ENCODE results near the gene KRTAP4-16. TPM values are rescaled to one million over a fixed set of nuclear protein-coding genes. Genes with fewer than 3 reads are reported as not detected.
"Not testable (repeated sequence)": the region's sequence is repeated elsewhere in the genome, so short reads cannot be mapped to it uniquely, and the experiment has no call there.

The KRTAP4-16 gene
- total RNA-seq, 1 donor from 2014 or later: not detected

DNA sequence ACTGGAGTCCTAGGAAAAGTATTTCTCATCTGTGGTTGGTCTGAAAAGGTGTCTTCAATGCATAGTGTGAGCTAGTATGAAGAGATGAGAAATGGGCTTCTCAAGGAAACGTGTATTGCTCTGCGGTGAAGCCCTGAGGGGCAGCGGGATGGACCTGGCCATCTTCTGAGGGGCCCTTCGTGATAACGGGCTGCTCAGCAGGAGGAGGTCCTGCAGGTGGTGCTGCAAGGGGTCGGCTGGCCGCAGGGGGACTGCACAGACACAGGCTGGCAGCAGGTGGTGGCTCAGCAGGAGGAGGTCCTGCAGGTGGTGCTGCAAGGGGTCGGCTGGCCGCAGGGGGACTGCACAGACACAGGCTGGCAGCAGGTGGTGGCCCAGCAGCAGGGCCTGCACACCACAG lies 47.5 kb downstream of the KRTAP4-16 start:
- H3F3A ChIP-seq (ENCODE audit: low read depth); H4K20me1 ChIP-seq (ENCODE audit: low read depth); H2AFZ ChIP-seq (replicated peaks); H3K27me3 ChIP-seq; H3K79me2 ChIP-seq (ENCODE audit: low read depth); H3K36me3 Mint-ChIP-seq; H3K9me3 ChIP-seq (ENCODE audit: low read depth); H3K9me3 Mint-ChIP-seq; H3K4me3 ChIP-seq; H3K36me3 ChIP-seq; H3K4me1 ChIP-seq; DNase-seq (ENCODE audit: low spot score); H3K9ac ChIP-seq; H3K4me1 Mint-ChIP-seq; H3K4me3 Mint-ChIP-seq; H3K27ac Mint-ChIP-seq; H3K27me3 Mint-ChIP-seq (ENCODE audit: insufficient read depth, low read depth); H3K4me2 ChIP-seq; H3K27ac ChIP-seq: not testable (repeated sequence)

DNA sequence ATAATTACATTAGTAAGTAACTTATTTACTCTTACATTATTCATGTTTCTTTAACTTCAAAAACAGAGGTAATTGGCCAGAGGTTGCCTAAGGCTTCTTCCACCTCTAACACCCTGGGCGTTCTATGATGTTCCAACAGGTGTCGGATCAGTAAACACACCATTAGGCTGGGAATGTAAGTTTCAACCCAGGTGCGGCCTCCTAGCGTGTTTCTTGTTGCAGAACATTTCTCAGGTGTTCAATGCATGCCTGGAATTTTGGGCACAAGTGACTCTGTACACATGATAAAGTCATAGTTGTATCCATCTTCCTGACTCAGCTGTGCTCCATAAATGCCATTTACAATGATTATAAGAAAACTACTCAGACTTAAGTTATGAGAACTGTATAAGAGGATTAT lies 48.0 kb downstream of the KRTAP4-16 start:
- Mint-ChIP-seq H3K36me3 (no peaks in the 10 kb centered on the region), H3K9me3 (no peaks in the 10 kb centered on the region), H3K27me3 (ENCODE audit: insufficient read depth, low read depth) (no peaks in the 10 kb centered on the region), H3K4me3 (no peak overlapping the region), H3K27ac (no peak overlapping the region), H3K4me1 (peaks cover 4% of the 10 kb centered on the region)
- no peaks in the 10 kb centered on the region for H4K20me1 ChIP-seq (ENCODE audit: low read depth)
- H3K4me1 ChIP-seq: no peaks in the 10 kb centered on the region
- no peak overlapping the region for H3K9ac ChIP-seq
- no peaks in the 10 kb centered on the region for H3K9me3 ChIP-seq (ENCODE audit: low read depth)
- DNase-seq (ENCODE audit: low spot score): no peak
- H2AFZ ChIP-seq (replicated peaks): no peak overlapping the region
- H3K4me3 ChIP-seq: no peak overlapping the region
- TF ChIP-seq, protein P1, sequence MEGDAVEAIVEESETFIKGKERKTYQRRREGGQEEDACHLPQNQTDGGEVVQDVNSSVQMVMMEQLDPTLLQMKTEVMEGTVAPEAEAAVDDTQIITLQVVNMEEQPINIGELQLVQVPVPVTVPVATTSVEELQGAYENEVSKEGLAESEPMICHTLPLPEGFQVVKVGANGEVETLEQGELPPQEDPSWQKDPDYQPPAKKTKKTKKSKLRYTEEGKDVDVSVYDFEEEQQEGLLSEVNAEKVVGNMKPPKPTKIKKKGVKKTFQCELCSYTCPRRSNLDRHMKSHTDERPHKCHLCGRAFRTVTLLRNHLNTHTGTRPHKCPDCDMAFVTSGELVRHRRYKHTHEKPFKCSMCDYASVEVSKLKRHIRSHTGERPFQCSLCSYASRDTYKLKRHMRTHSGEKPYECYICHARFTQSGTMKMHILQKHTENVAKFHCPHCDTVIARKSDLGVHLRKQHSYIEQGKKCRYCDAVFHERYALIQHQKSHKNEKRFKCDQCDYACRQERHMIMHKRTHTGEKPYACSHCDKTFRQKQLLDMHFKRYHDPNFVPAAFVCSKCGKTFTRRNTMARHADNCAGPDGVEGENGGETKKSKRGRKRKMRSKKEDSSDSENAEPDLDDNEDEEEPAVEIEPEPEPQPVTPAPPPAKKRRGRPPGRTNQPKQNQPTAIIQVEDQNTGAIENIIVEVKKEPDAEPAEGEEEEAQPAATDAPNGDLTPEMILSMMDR (IDR thresholded peaks at IDR 0.05): no peak
- TF ChIP-seq EZH2phosphoT487 (IDR thresholded peaks at IDR 0.05) (no peak), EZH2 (IDR thresholded peaks at IDR 0.05) (no peak)
- H3K36me3 ChIP-seq: no peaks in the 10 kb centered on the region
- no peak overlapping the region for H3K27ac ChIP-seq
- H3F3A ChIP-seq (ENCODE audit: low read depth): no peaks in the 10 kb centered on the region
- no peak overlapping the region for H3K4me2 ChIP-seq
- no peaks in the 10 kb centered on the region for H3K27me3 ChIP-seq
- H3K79me2 ChIP-seq (ENCODE audit: low read depth): no peaks in the 10 kb centered on the region

DNA sequence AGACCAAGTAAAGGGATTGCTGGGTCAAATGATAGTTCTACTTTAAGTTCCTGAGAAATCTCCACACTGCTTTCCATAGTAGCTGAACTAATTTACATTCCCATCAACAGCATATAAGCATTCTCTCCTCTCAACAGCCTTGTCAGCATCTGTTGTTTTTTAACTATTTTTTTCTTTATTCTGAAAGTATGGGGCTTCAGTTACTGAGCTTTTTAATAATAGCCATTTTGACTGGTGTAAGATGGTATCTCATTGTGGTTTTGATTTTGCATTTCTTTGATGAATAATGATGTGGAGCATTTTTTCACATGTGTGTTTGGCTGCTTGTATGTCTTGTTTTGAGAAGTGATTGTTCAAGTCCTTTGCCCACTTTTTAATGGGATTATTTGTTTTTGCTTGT lies 49.4 kb downstream of the KRTAP4-16 start:
- H3K9me3 ChIP-seq (ENCODE audit: low read depth): no peaks in the 10 kb centered on the region
- H3K36me3 ChIP-seq: no peaks in the 10 kb centered on the region
- H3K79me2 ChIP-seq (ENCODE audit: low read depth): no peaks in the 10 kb centered on the region
- H4K20me1 ChIP-seq (ENCODE audit: low read depth): no peaks in the 10 kb centered on the region
- no peak overlapping the region for H3K4me3 ChIP-seq
- peaks cover 5% of the 10 kb centered on the region for H3K4me1 Mint-ChIP-seq
- H3K4me1 ChIP-seq: no peaks in the 10 kb centered on the region
- H3K27me3 Mint-ChIP-seq (ENCODE audit: insufficient read depth, low read depth): no peaks in the 10 kb centered on the region
- no peaks in the 10 kb centered on the region for H3K9me3 Mint-ChIP-seq
- no peak overlapping the region for H3K27ac Mint-ChIP-seq
- no peaks in the 10 kb centered on the region for H3K27me3 ChIP-seq
- H3F3A ChIP-seq (ENCODE audit: low read depth): no peaks in the 10 kb centered on the region
- no peaks in the 10 kb centered on the region for H3K36me3 Mint-ChIP-seq
- H3K4me2 ChIP-seq: no peak overlapping the region
- H2AFZ ChIP-seq (replicated peaks): no peak overlapping the region
- H3K27ac ChIP-seq: no peak overlapping the region
- H3K4me3 Mint-ChIP-seq: no peak overlapping the region
- DNase-seq (ENCODE audit: low spot score): no peak
- H3K9ac ChIP-seq: no peak overlapping the region
- TF ChIP-seq EZH2 (IDR thresholded peaks at IDR 0.05): no peak
- no peak for TF ChIP-seq EZH2phosphoT487 (IDR thresholded peaks at IDR 0.05)
- TF ChIP-seq, protein P1 (IDR thresholded peaks at IDR 0.05): no peak

Other genes with a start within 250 kb of the KRTAP4-16 start
- gene KRT12, start 235.0 kb downstream of the KRTAP4-16 start, total RNA-seq (ENCODE audit: low replicate concordance): not detected in 2 replicates
- not detected in 2 replicates for gene KRT20, start 217.0 kb downstream of the KRTAP4-16 start, total RNA-seq (ENCODE audit: low replicate concordance)
- gene KRT23, start 164.6 kb downstream of the KRTAP4-16 start, total RNA-seq (ENCODE audit: low replicate concordance): 0.60 TPM in 1 of 2 replicates, not detected in the other
- not detected in 2 replicates for gene KRT39, start 135.3 kb downstream of the KRTAP4-16 start, total RNA-seq (ENCODE audit: low replicate concordance)
- not detected in 2 replicates for gene KRT40, start 117.9 kb downstream of the KRTAP4-16 start, total RNA-seq (ENCODE audit: low replicate concordance)
- gene KRTAP3-3, start 108.0 kb downstream of the KRTAP4-16 start, total RNA-seq (ENCODE audit: low replicate concordance): not detected in 2 replicates
- gene KRTAP3-2, start 102.3 kb downstream of the KRTAP4-16 start, total RNA-seq (ENCODE audit: low replicate concordance): not detected in 2 replicates
- gene KRTAP3-1, start 93.1 kb downstream of the KRTAP4-16 start, total RNA-seq (ENCODE audit: low replicate concordance): not detected in 2 replicates
- not detected in 2 replicates for gene KRTAP1-5, start 75.0 kb downstream of the KRTAP4-16 start, total RNA-seq (ENCODE audit: low replicate concordance)
- gene KRTAP1-4, start 72.0 kb downstream of the KRTAP4-16 start, total RNA-seq (ENCODE audit: low replicate concordance): not detected in 2 replicates
- gene KRTAP1-3, start 67.3 kb downstream of the KRTAP4-16 start, total RNA-seq (ENCODE audit: low replicate concordance): not detected in 2 replicates
- gene KRTAP1-1, start 60.8 kb downstream of the KRTAP4-16 start, total RNA-seq (ENCODE audit: low replicate concordance): not detected in 2 replicates
- not detected in 2 replicates for gene KRTAP2-1, start 54.9 kb downstream of the KRTAP4-16 start, total RNA-seq (ENCODE audit: low replicate concordance)
- gene KRTAP2-2, start 47.0 kb downstream of the KRTAP4-16 start, total RNA-seq (ENCODE audit: low replicate concordance): not detected in 2 replicates
- gene KRTAP2-3, start 42.1 kb downstream of the KRTAP4-16 start, total RNA-seq (ENCODE audit: low replicate concordance): not detected in 2 replicates
- gene KRTAP2-4, start 36.3 kb downstream of the KRTAP4-16 start, total RNA-seq (ENCODE audit: low replicate concordance): not detected in 2 replicates
- not detected in 2 replicates for gene KRTAP4-7, start 18.1 kb downstream of the KRTAP4-16 start, total RNA-seq (ENCODE audit: low replicate concordance)
- gene KRTAP4-8, start 4.1 kb downstream of the KRTAP4-16 start, total RNA-seq (ENCODE audit: low replicate concordance): not detected in 2 replicates
- gene KRTAP4-9, start 3.2 kb upstream of the KRTAP4-16 start, total RNA-seq (ENCODE audit: low replicate concordance): not detected in 2 replicates
- not detected in 2 replicates for gene KRTAP4-11, start 16.2 kb upstream of the KRTAP4-16 start, total RNA-seq (ENCODE audit: low replicate concordance)
- not detected in 2 replicates for gene KRTAP4-12, start 22.0 kb upstream of the KRTAP4-16 start, total RNA-seq (ENCODE audit: low replicate concordance)
- gene KRTAP4-6, start 38.3 kb upstream of the KRTAP4-16 start, total RNA-seq (ENCODE audit: low replicate concordance): not detected in 2 replicates
- gene KRTAP4-5, start 47.6 kb upstream of the KRTAP4-16 start, total RNA-seq (ENCODE audit: low replicate concordance): not detected in 2 replicates
- gene KRTAP4-4, start 58.5 kb upstream of the KRTAP4-16 start, total RNA-seq (ENCODE audit: low replicate concordance): not detected in 2 replicates
- gene KRTAP4-3, start 66.0 kb upstream of the KRTAP4-16 start, total RNA-seq (ENCODE audit: low replicate concordance): not detected in 2 replicates
- not detected in 2 replicates for gene KRTAP4-2, start 76.0 kb upstream of the KRTAP4-16 start, total RNA-seq (ENCODE audit: low replicate concordance)
- gene KRTAP4-1, start 82.7 kb upstream of the KRTAP4-16 start, total RNA-seq (ENCODE audit: low replicate concordance): 0.12 TPM in 1 of 2 replicates, not detected in the other
- not detected in 2 replicates for gene KRTAP9-1, start 87.7 kb upstream of the KRTAP4-16 start, total RNA-seq (ENCODE audit: low replicate concordance)
- gene KRTAP9-2, start 124.4 kb upstream of the KRTAP4-16 start, total RNA-seq (ENCODE audit: low replicate concordance): not detected in 2 replicates
- gene KRTAP9-3, start 130.2 kb upstream of the KRTAP4-16 start, total RNA-seq (ENCODE audit: low replicate concordance): not detected in 2 replicates
- not detected in 2 replicates for gene KRTAP9-8, start 135.8 kb upstream of the KRTAP4-16 start, total RNA-seq (ENCODE audit: low replicate concordance)
- not detected in 2 replicates for gene KRTAP9-4, start 147.5 kb upstream of the KRTAP4-16 start, total RNA-seq (ENCODE audit: low replicate concordance)
- not detected in 2 replicates for gene KRTAP9-9, start 153.2 kb upstream of the KRTAP4-16 start, total RNA-seq (ENCODE audit: low replicate concordance)
- not detected in 2 replicates for gene KRTAP9-6, start 163.2 kb upstream of the KRTAP4-16 start, total RNA-seq (ENCODE audit: low replicate concordance)
- not detected in 2 replicates for gene KRTAP9-7, start 173.5 kb upstream of the KRTAP4-16 start, total RNA-seq (ENCODE audit: low replicate concordance)
- gene KRTAP29-1, start 200.6 kb upstream of the KRTAP4-16 start, total RNA-seq (ENCODE audit: low replicate concordance): not detected in 2 replicates
- not detected in 2 replicates for gene KRTAP16-1, start 207.1 kb upstream of the KRTAP4-16 start, total RNA-seq (ENCODE audit: low replicate concordance)
- not detected in 2 replicates for gene KRTAP17-1, start 213.5 kb upstream of the KRTAP4-16 start, total RNA-seq (ENCODE audit: low replicate concordance)
- gene KRT33A, start 248.6 kb upstream of the KRTAP4-16 start, total RNA-seq (ENCODE audit: low replicate concordance): not detected in 2 replicates